PC-3 (cell line): ENCODE measurements around the gene SLC25A45. TPM values are rescaled to one million over a fixed set of nuclear protein-coding genes. Genes with fewer than 3 reads are reported as not detected.

ENCODE experiments used
- ATAC-seq: fragments of 200-7000 bp; cut with Tn5 transposase; 2 replicates; pipeline ENCODE4 v1.9.1; 2020; ENCODE audit warnings: mild to moderate bottlenecking, moderate library complexity
- BruUV-seq: library from RNA; stranded (reverse); fragments of 400-500 nt; replicated peaks from 2 replicates; lab custom pipeline; 2021; lab: Mats Ljungman, UMichigan
- CTCF ChIA-PET: fragments of 300-600 bp; sonication (Branson Sonifier 250); formaldehyde crosslinking; loops from one replicate; lab custom pipeline; 2022; ENCODE audit warnings: antibody characterized with exemption; lab: Charles Lee
- POLR2A ChIA-PET: fragments of 300-600 bp; sonication (Branson Sonifier 250); formaldehyde crosslinking; loops from one replicate; lab custom pipeline; 2022; ENCODE audit warnings: antibody characterized with exemption; ENCODE audit not compliant: unreplicated experiment; lab: Charles Lee
- DNase-seq: peaks from one replicate; pipeline ENCODE4 v3.0.0-alpha.2; 2015
- H2AFZ ChIP-seq: fragments of 300-600 bp; sonication (generic); 2 replicates; pipeline ENCODE4 v1.6.0; 2016; ENCODE audit warnings: antibody characterized with exemption, low read length
- H3F3A ChIP-seq: fragments of 300-600 bp; sonication (generic); one replicate; pipeline ENCODE4 v1.6.0; 2017; ENCODE audit warnings: antibody characterized with exemption, low read length, control low read depth, mild to moderate bottlenecking; ENCODE audit not compliant: unreplicated experiment
- H3K27ac ChIP-seq: fragments of 300-600 bp; sonication (generic); 2 replicates; pipeline ENCODE4 v1.5.1; 2016; ENCODE audit warnings: mild to moderate bottlenecking, low read length
- H3K27me3 ChIP-seq: fragments of 300-600 bp; sonication (generic); 2 replicates; pipeline ENCODE4 v1.6.1; 2016; ENCODE audit warnings: low read length, mixed read lengths
- H3K36me3 ChIP-seq: fragments of 300-600 bp; sonication (generic); 2 replicates; pipeline ENCODE4 v1.6.1; 2016; ENCODE audit warnings: low read depth, mixed run types, low read length, mixed read lengths
- H3K4me1 ChIP-seq: fragments of 300-600 bp; sonication (generic); 2 replicates; pipeline ENCODE4 v1.5.1; 2016; ENCODE audit warnings: low read length; ENCODE audit not compliant: insufficient read depth
- H3K4me2 ChIP-seq: fragments of 300-600 bp; sonication (generic); 2 replicates; pipeline ENCODE4 v1.6.0; 2016; ENCODE audit warnings: low read length
- H3K4me3 ChIP-seq: fragments of 300-600 bp; sonication (generic); 2 replicates; pipeline ENCODE4 v1.5.1; 2016; ENCODE audit warnings: mild to moderate bottlenecking, low read length, mixed read lengths
- H3K79me2 ChIP-seq: fragments of 300-600 bp; sonication (generic); 2 replicates; pipeline ENCODE4 v1.6.1; 2017; ENCODE audit warnings: low read length, mixed read lengths
- H3K9ac ChIP-seq: fragments of 300-600 bp; sonication (generic); 2 replicates; pipeline ENCODE4 v1.6.0; 2016; ENCODE audit warnings: mild to moderate bottlenecking, low read length
- H3K9me2 ChIP-seq: fragments of 300-600 bp; sonication (generic); replicated peaks from 2 replicates; pipeline ENCODE4 v1.6.1; 2016; ENCODE audit warnings: mixed run types, low read length, mixed read lengths
- H3K9me3 ChIP-seq: fragments of 300-600 bp; sonication (generic); 2 replicates; pipeline ENCODE4 v1.6.1; 2016; ENCODE audit warnings: low read length, mixed read lengths
- H4K20me1 ChIP-seq: fragments of 300-600 bp; sonication (generic); 2 replicates; pipeline ENCODE4 v1.6.1; 2016; ENCODE audit warnings: low read length, mixed read lengths
- CTCF ChIP-seq: fragments of 300-600 bp; sonication (generic); conservative IDR thresholded peaks from 2 replicates; pipeline ENCODE4 v1.5.1; 2017; ENCODE audit warnings: antibody characterized with exemption, low read depth, mild to moderate bottlenecking, low read length
- EZH2 ChIP-seq: fragments of 300-600 bp; sonication (generic); IDR thresholded peaks from one replicate; pipeline ENCODE4 v1.6.1; 2017; ENCODE audit warnings: antibody characterized with exemption, mild to moderate bottlenecking, low read length; ENCODE audit not compliant: unreplicated experiment
- EZH2phosphoT487 ChIP-seq: fragments of 300-600 bp; sonication (generic); IDR thresholded peaks from 2 replicates; pipeline ENCODE4 v1.6.1; 2018; ENCODE audit warnings: mild to moderate bottlenecking, antibody characterized with exemption, low read length, borderline replicate concordance
- intact Hi-C: fragments of 100-400 bp; cut with micrococcal nuclease; formaldehyde crosslinking; loops from 2 replicates; pipeline ENCODE4 v1.9.0; 2023
- total RNA-seq: library from RNA; depleted of rRNA; stranded (reverse); fragments of >200 nt; gene quantifications from 2 replicates; pipeline ENCODE4 v1.2.3, GENCODE V29; 2014

SLC25A45 gene
- total RNA-seq, 1 experiment from 2014 or later = 12.7 TPM

GRCh38 chr11:65417702-65418430, 35.4 kb upstream of the SLC25A45 start:
- Histone ChIP-seq H2AFZ (no peak overlapping the region), H4K20me1 (peaks cover 2% of the 10 kb centered on the region), H3K4me2 (peak overlapping the region; percentile 75), H3K9me3 (no peaks in the 10 kb centered on the region), H3K4me1 (peaks cover 53% of the 10 kb centered on the region), H3K9ac (peak overlapping the region; percentile 92), H3K4me3 (no peak overlapping the region), H3K27ac (peak overlapping the region; percentile 99), H3K27me3 (no peaks in the 10 kb centered on the region), H3F3A (peaks cover 4% of the 10 kb centered on the region), H3K9me2 (no peaks in the 10 kb centered on the region), H3K79me2 (peaks cover 22% of the 10 kb centered on the region), H3K36me3 (peaks cover 5% of the 10 kb centered on the region)
- TF ChIP-seq EZH2phosphoT487 (no peak), EZH2 (no peak)
- no TSS peak for BruUV-seq
- ChIA-PET CTCF (no interaction called here), POLR2A (interaction anchor here (0.5 to 1.9 kb wide), 5 partner anchors 33 to 442 kb away, joined by 3 to 18 read pairs (median 4); partner anchors contain the start of genes MALAT1 and MUS81)
- DNase-seq = peak; percentile 9
- ATAC-seq = no peak
- intact Hi-C loops = no loop called here

DNA sequence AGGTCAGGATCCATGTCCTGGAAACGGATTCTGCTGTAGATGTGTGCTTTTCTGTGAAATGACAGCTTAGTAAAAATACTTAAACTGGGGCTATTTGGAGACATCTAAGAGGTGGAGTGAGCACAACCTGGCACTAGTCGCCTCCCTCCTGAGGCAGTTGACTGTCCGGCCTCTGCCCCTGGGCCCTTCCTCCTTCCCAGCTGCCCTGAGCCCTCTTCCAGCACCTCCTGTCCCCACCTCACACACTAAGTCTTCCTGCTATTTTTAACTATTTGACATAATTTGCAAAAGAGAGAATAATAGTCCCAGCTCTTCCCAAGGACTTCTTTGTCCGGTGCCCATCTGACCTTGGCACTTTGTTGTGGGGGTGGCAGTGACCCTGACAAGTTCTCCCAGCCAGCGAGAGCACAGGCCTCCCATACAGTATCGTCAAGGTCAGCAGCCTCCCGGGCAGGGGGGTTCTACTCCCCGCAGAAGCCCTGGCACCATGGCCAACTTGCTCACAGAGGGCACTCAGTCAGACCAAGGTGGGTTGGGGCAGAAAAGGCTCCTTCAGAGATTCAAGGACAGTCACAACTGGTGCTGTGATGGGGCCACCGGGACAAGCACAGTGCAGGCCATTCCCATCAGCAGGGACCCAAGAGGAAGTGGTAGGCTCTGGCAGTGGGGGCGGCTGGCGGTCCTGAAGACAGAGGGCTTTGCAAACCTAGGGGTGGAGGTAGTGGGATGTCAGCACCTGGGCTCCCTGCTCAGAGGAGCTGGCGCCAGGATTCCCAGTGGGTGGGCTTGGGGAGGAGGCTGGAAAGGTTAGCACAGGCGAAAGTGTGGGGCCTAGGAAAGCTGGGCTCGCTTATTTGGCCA, 34.6 kb upstream of the SLC25A45 start:
- Histone ChIP-seq H3K79me2 (peaks cover 15% of the 10 kb centered on the region), H3K4me1 (peaks cover 53% of the 10 kb centered on the region), H3K27me3 (no peaks in the 10 kb centered on the region), H2AFZ (no peak overlapping the region), H4K20me1 (no peaks in the 10 kb centered on the region), H3K36me3 (peaks cover 4% of the 10 kb centered on the region; the same call in 1 of the 2 replicates), H3K9ac (peak overlapping the region; percentile 92), H3K9me3 (no peaks in the 10 kb centered on the region), H3K4me3 (peak overlapping the region; percentile 32; the same call in 1 of the 2 replicates), H3K27ac (peak overlapping the region; percentile 99), H3K4me2 (peak overlapping the region; percentile 74), H3F3A (peaks cover 4% of the 10 kb centered on the region), H3K9me2 (no peaks in the 10 kb centered on the region)
- no peak for TF ChIP-seq CTCF
- no peak for TF ChIP-seq EZH2phosphoT487
- TF ChIP-seq EZH2 = no peak
- POLR2A ChIA-PET = interaction anchor here (0.5 to 1.5 kb wide), 3 partner anchors 32 to 82 kb away, joined by 4 to 18 read pairs (median 5); partner anchors contain the start of gene MALAT1
- CTCF ChIA-PET = interaction anchor here (0.6 to 2.4 kb wide), 3 partner anchors 52 to 108 kb away, joined by 3 to 9 read pairs (median 5); partner anchors contain the start of genes SCYL1 and TIGD3
- BruUV-seq = no TSS peak
- intact Hi-C loops = loop anchor here (1.0 kb wide), 3 partner anchors 16 to 93 kb away; no protein-coding TSS in a partner anchor
- no peak for ATAC-seq
- peak; percentile 15 for DNase-seq

- H3K9me3 ChIP-seq = no peaks in the 10 kb centered on the region
- H3K27ac ChIP-seq = peak overlapping the region; percentile 99; the same call in 1 of the 2 replicates
- CTCF ChIA-PET = interaction anchor here (0.6 to 2.4 kb wide), 7 partner anchors 12 to 109 kb away, joined by 3 to 9 read pairs (median 5); partner anchors contain the start of genes SCYL1 and TIGD3
- peak overlapping the region; percentile 31 for H3K9ac ChIP-seq
- ATAC-seq (peak; percentile 52), DNase-seq (peak; percentile 93)
- H3K79me2 ChIP-seq = peaks cover 9% of the 10 kb centered on the region
- no TSS peak for BruUV-seq
- H3F3A ChIP-seq = peaks cover 4% of the 10 kb centered on the region
- intact Hi-C loops = loop anchor here (1.0 kb wide), 3 partner anchors 17 to 94 kb away; no protein-coding TSS in a partner anchor
- POLR2A ChIA-PET = interaction anchor here (0.6 to 1.5 kb wide), 4 partner anchors 29 to 82 kb away, joined by 4 to 6 read pairs (median 5); partner anchors contain the start of gene MALAT1
- H4K20me1 ChIP-seq = no peaks in the 10 kb centered on the region
- peaks cover 47% of the 10 kb centered on the region for H3K4me1 ChIP-seq
- H2AFZ ChIP-seq = peak overlapping the region; percentile 50
- TF ChIP-seq CTCF = peak; percentile 96
- TF ChIP-seq EZH2phosphoT487 = no peak
- peaks cover 4% of the 10 kb centered on the region; the same call in 1 of the 2 replicates for H3K36me3 ChIP-seq
- peak overlapping the region; percentile 32; the same call in 1 of the 2 replicates for H3K4me3 ChIP-seq
- no peaks in the 10 kb centered on the region for H3K9me2 ChIP-seq
- peak overlapping the region; percentile 74 for H3K4me2 ChIP-seq
- no peaks in the 10 kb centered on the region for H3K27me3 ChIP-seq
Measured at GRCh38 chr11:65416341-65416824, 33.9 kb upstream of the SLC25A45 start.
